CD4-positive, alpha-beta memory T cell (primary cell): ENCODE results near the gene FAF1. TPM values are rescaled to one million over a fixed set of nuclear protein-coding genes. Genes with fewer than 3 reads are reported as not detected.

Source experiments
- CTCF ChIA-PET: fragments of 350-600 bp; sonication (Branson Sonifier 250); formaldehyde crosslinking; loops from one replicate; lab custom pipeline; 2021; ENCODE audit warnings: inconsistent platforms; ENCODE audit not compliant: partially characterized antibody; lab: Charles Lee
- POLR2A ChIA-PET: fragments of 350-600 bp; sonication (Branson Sonifier 250); formaldehyde crosslinking; loops from one replicate; lab custom pipeline; 2021; ENCODE audit not compliant: partially characterized antibody; lab: Charles Lee
- DNase-seq, 5 donors: peaks; one replicate each; pipeline versions ENCODE4 v3.0.0 to v3.0.0-alpha.2; 2020 to 2022; ENCODE audit warnings: mixed read lengths in 1 of 5
- H3K27ac ChIP-seq: one replicate; pipeline ENCODE4 v1.7.0; 2013; ENCODE audit warnings: low read depth, low read length
- H3K27me3 ChIP-seq: 2 replicates; pipeline ENCODE4 v1.7.0; 2013; ENCODE audit warnings: mild to moderate bottlenecking, low read length, moderate library complexity; ENCODE audit not compliant: insufficient read depth
- H3K36me3 ChIP-seq: 2 replicates; pipeline ENCODE4 v1.7.0; 2013; ENCODE audit warnings: mild to moderate bottlenecking, low read length, moderate library complexity; ENCODE audit not compliant: insufficient read depth
- H3K4me1 ChIP-seq: 2 replicates; pipeline ENCODE4 v1.7.0; 2013; ENCODE audit warnings: mild to moderate bottlenecking, low read length, moderate library complexity; ENCODE audit not compliant: insufficient read depth
- H3K4me3 ChIP-seq, 2 donors: one replicate each; pipeline ENCODE4 v1.7.0; 2013; ENCODE audit warnings: low read length in 2 of 2, mild to moderate bottlenecking in 1 of 2
- H3K9me3 ChIP-seq, 2 donors: one replicate each; pipeline ENCODE4 v1.7.0; 2013; ENCODE audit warnings: low read length in 2 of 2, control low read depth in 1 of 2; ENCODE audit not compliant: control insufficient read depth in 1 of 2
- H3K27ac Mint-ChIP-seq, 7 donors: one replicate each; pipeline ENCODE4 v1.8.0; 2020 to 2021; ENCODE audit warnings: mixed read lengths in 7 of 7, mild to moderate bottlenecking in 6 of 7, inconsistent platforms in 3 of 7, moderate library complexity in 3 of 7
- H3K27me3 Mint-ChIP-seq, 2 donors: one replicate each; pipeline ENCODE4 v1.8.0; 2020 to 2021; ENCODE audit warnings: mixed read lengths in 2 of 2
- H3K36me3 Mint-ChIP-seq, 2 donors: one replicate each; pipeline ENCODE4 v1.8.0; 2020 to 2021; ENCODE audit warnings: mixed read lengths in 2 of 2, inconsistent platforms in 1 of 2, mild to moderate bottlenecking in 1 of 2
- H3K4me1 Mint-ChIP-seq, 4 donors: one replicate each; pipeline ENCODE4 v1.8.0; 2020 to 2021; ENCODE audit warnings: mixed read lengths in 4 of 4, mild to moderate bottlenecking in 1 of 4
- H3K4me3 Mint-ChIP-seq, 8 donors: one replicate each; pipeline ENCODE4 v1.8.0; 2020 to 2021; ENCODE audit warnings: mixed read lengths in 8 of 8, mild to moderate bottlenecking in 7 of 8, moderate library complexity in 6 of 8, inconsistent platforms in 3 of 8
- H3K9me3 Mint-ChIP-seq, 8 donors: one replicate each; pipeline ENCODE4 v1.8.0; 2020 to 2021; ENCODE audit warnings: mixed read lengths in 8 of 8, mild to moderate bottlenecking in 5 of 8, inconsistent platforms in 3 of 8, moderate library complexity in 1 of 8
- intact Hi-C: fragments of 100-400 bp; cut with micrococcal nuclease; formaldehyde crosslinking; loops from one replicate; pipeline ENCODE4 v1.15.1; 2023
- polyA plus RNA-seq, 2 donors: library from polyadenylated mRNA; unstranded; fragments of 300-500 nt; fragmentation: Illumina TruSeq; gene quantifications; one replicate each; pipeline ENCODE4 v1.2.3, GENCODE V29; 2021
- total RNA-seq, 2 experiments: library from RNA; stranded (reverse); gene quantifications; one replicate each; pipeline ENCODE4 v1.2.3, GENCODE V29; 2021

Gene FAF1
- total and polyA plus RNA-seq, 4 experiments from 2014 or later, result 36.0 to 60.2 (median 53.9) TPM

- POLR2A ChIA-PET, result no interaction called here
- Mint-ChIP-seq H3K27ac (no peak overlapping the region), H3K4me3 (no peak overlapping the region), H3K4me1 (no peaks in the 10 kb centered on the region), H3K9me3 (peaks cover 0 to 3% (median 0%) of the 10 kb centered on the region in 8 donors), H3K36me3 (no peaks in the 10 kb centered on the region), H3K27me3 (peaks cover 0 to 5% of the 10 kb centered on the region in 2 donors)
- CTCF ChIA-PET, result interaction anchor here (1.5 kb wide), 1 partner anchor 195 kb away, joined by 3 read pairs; no protein-coding TSS in a partner anchor
- intact Hi-C loops, result no loop called here
- no peak for DNase-seq
- Histone ChIP-seq H3K9me3 (no peaks in the 10 kb centered on the region), H3K4me1 (no peaks in the 10 kb centered on the region), H3K36me3 (no peaks in the 10 kb centered on the region), H3K27ac (no peak overlapping the region), H3K4me3 (no peak overlapping the region), H3K27me3 (no peaks in the 10 kb centered on the region)
Measured at GRCh38 chr1:50996083-50996482, 36.0 kb upstream of the FAF1 start.

GRCh38 chr1:50995651-50996050 is 35.6 kb upstream of the FAF1 start:
- H3K4me3 Mint-ChIP-seq, result no peak overlapping the region
- ChIA-PET POLR2A (no interaction called here), CTCF (interaction anchor here (1.5 kb wide), 1 partner anchor 195 kb away, joined by 3 read pairs; no protein-coding TSS in a partner anchor)
- Histone ChIP-seq H3K36me3 (no peaks in the 10 kb centered on the region), H3K9me3 (no peaks in the 10 kb centered on the region), H3K4me3 (no peak overlapping the region), H3K27me3 (no peaks in the 10 kb centered on the region), H3K4me1 (no peaks in the 10 kb centered on the region), H3K27ac (no peak overlapping the region)
- H3K27me3 Mint-ChIP-seq, result peaks cover 0 to 5% of the 10 kb centered on the region in 2 donors
- DNase-seq, result no peak
- H3K9me3 Mint-ChIP-seq, result peaks cover 0 to 3% (median 0%) of the 10 kb centered on the region in 8 donors
- no peaks in the 10 kb centered on the region for H3K36me3 Mint-ChIP-seq
- H3K4me1 Mint-ChIP-seq, result no peaks in the 10 kb centered on the region
- intact Hi-C loops, result no loop called here
- no peak overlapping the region for H3K27ac Mint-ChIP-seq

DNA sequence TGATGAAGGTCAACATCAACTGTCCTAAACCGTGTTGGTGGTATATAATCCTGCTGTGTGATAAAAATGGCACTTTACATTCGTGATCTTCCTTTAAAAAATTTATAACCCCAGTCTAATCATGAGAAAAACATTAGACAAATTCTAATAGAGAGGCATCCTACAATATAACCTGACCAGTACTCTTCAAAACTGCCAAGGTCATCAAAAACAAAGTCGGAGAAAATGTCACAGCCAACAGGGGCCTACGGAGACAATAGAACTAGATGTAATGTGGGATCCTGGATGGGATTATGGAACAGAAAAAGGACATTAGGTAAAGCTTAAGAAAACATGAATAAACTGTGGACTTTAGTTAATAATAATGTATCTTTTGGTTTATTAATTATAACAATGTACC is 34.9 kb upstream of the FAF1 start:
- Histone ChIP-seq H3K36me3 (no peaks in the 10 kb centered on the region), H3K9me3 (no peaks in the 10 kb centered on the region), H3K4me3 (no peak overlapping the region), H3K27ac (no peak overlapping the region), H3K4me1 (no peaks in the 10 kb centered on the region), H3K27me3 (no peaks in the 10 kb centered on the region)
- peaks cover 0 to 3% (median 0%) of the 10 kb centered on the region in 8 donors for H3K9me3 Mint-ChIP-seq
- no peak overlapping the region for H3K4me3 Mint-ChIP-seq
- ChIA-PET POLR2A (no interaction called here), CTCF (interaction anchor here (1.5 kb wide), 1 partner anchor 196 kb away, joined by 3 read pairs; no protein-coding TSS in a partner anchor)
- H3K4me1 Mint-ChIP-seq, result no peaks in the 10 kb centered on the region
- intact Hi-C loops, result no loop called here
- peaks cover 0 to 5% of the 10 kb centered on the region in 2 donors for H3K27me3 Mint-ChIP-seq
- no peak overlapping the region for H3K27ac Mint-ChIP-seq
- H3K36me3 Mint-ChIP-seq, result no peaks in the 10 kb centered on the region
- no peak for DNase-seq

DNA sequence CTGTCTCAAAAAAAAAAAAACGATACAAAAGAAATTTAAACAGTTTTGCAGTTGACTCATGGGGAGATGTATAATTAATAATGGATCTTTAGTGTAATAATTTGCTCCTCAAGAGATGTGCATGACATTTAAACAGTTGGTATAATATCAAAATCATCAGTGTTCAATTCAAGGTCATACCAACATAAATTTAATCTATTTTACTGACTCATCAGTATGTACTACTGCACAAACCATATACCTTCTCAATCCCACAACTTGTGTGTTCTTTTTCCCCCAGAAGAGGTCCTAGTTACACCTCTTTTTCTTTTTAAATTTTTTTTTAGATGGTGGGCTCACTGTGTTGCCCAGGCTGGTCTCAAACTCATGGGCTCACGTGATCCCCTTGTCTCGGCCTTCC is 33.6 kb upstream of the FAF1 start:
- H3K4me3 Mint-ChIP-seq, result no peak overlapping the region
- no peak overlapping the region for H3K27ac Mint-ChIP-seq
- intact Hi-C loops, result no loop called here
- Histone ChIP-seq H3K4me1 (no peaks in the 10 kb centered on the region), H3K36me3 (no peaks in the 10 kb centered on the region), H3K27me3 (no peaks in the 10 kb centered on the region), H3K9me3 (no peaks in the 10 kb centered on the region), H3K27ac (no peak overlapping the region), H3K4me3 (no peak overlapping the region)
- no peaks in the 10 kb centered on the region for H3K4me1 Mint-ChIP-seq
- CTCF ChIA-PET, result no interaction called here
- H3K27me3 Mint-ChIP-seq, result peaks cover 0 to 5% of the 10 kb centered on the region in 2 donors
- H3K9me3 Mint-ChIP-seq, result no peaks in the 10 kb centered on the region
- POLR2A ChIA-PET, result no interaction called here
- H3K36me3 Mint-ChIP-seq, result no peaks in the 10 kb centered on the region
- DNase-seq, result no peak

- Mint-ChIP-seq H3K27ac (no peak overlapping the region), H3K4me3 (no peak overlapping the region), H3K9me3 (no peaks in the 10 kb centered on the region), H3K4me1 (no peaks in the 10 kb centered on the region), H3K27me3 (peaks cover 0 to 4% of the 10 kb centered on the region in 2 donors), H3K36me3 (no peaks in the 10 kb centered on the region)
- ChIA-PET CTCF (no interaction called here), POLR2A (no interaction called here)
- Histone ChIP-seq H3K27ac (no peak overlapping the region), H3K36me3 (no peaks in the 10 kb centered on the region), H3K4me3 (no peak overlapping the region), H3K27me3 (no peaks in the 10 kb centered on the region), H3K4me1 (no peaks in the 10 kb centered on the region), H3K9me3 (no peaks in the 10 kb centered on the region)
- no peak for DNase-seq
- intact Hi-C loops, result no loop called here
Measured at GRCh38 chr1:50992532-50993318, 32.7 kb upstream of the FAF1 start.

GRCh38 chr1:50989694-50990093 is 29.6 kb upstream of the FAF1 start:
- Mint-ChIP-seq H3K4me3 (no peak overlapping the region), H3K27me3 (peaks cover 0 to 4% of the 10 kb centered on the region in 2 donors), H3K36me3 (no peaks in the 10 kb centered on the region), H3K4me1 (peaks cover 0 to 6% (median 2%) of the 10 kb centered on the region in 4 donors), H3K9me3 (no peaks in the 10 kb centered on the region), H3K27ac (no peak overlapping the region)
- POLR2A ChIA-PET, result no interaction called here
- no peaks in the 10 kb centered on the region for H3K36me3 ChIP-seq
- H3K27me3 ChIP-seq, result no peaks in the 10 kb centered on the region
- no peaks in the 10 kb centered on the region for H3K9me3 ChIP-seq
- H3K4me1 ChIP-seq, result no peaks in the 10 kb centered on the region
- intact Hi-C loops, result no loop called here
- DNase-seq, result no peak
- H3K4me3 ChIP-seq, result no peak overlapping the region
- CTCF ChIA-PET, result no interaction called here
- no peak overlapping the region for H3K27ac ChIP-seq

DNA sequence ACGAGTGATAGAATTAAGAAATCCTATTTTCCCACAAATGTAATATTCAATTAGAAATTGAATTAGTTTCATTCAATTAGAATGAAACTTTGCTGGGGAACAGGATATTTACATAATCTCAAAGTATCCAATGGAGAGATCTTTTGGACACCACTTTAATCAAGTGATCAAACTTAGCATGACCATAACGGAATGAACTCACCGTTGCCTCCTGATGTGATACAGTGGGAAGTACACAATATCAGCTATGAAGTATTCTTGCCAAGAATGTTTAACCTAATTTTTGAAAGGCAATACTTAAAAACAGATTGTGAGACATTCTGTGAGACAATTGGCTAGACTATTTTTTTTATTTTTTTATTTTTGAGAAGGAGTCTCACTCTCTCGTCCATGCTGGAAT is 26.6 kb upstream of the FAF1 start:
- Histone ChIP-seq H3K36me3 (no peaks in the 10 kb centered on the region), H3K27me3 (no peaks in the 10 kb centered on the region), H3K27ac (no peak overlapping the region), H3K4me1 (no peaks in the 10 kb centered on the region), H3K9me3 (no peaks in the 10 kb centered on the region), H3K4me3 (no peak overlapping the region)
- DNase-seq, result no peak
- H3K9me3 Mint-ChIP-seq, result no peaks in the 10 kb centered on the region
- intact Hi-C loops, result no loop called here
- H3K27ac Mint-ChIP-seq, result no peak overlapping the region
- H3K27me3 Mint-ChIP-seq, result peaks cover 0 to 1% of the 10 kb centered on the region in 2 donors
- ChIA-PET POLR2A (interaction anchor here (1.9 kb wide), 1 partner anchor 18 kb away, joined by 6 read pairs; no protein-coding TSS in a partner anchor), CTCF (interaction anchor here (1.4 kb wide), 1 partner anchor 36 kb away, joined by 4 read pairs; no protein-coding TSS in a partner anchor)
- H3K4me1 Mint-ChIP-seq, result peaks cover 0 to 10% (median 4%) of the 10 kb centered on the region in 4 donors
- H3K4me3 Mint-ChIP-seq, result no peak overlapping the region
- no peaks in the 10 kb centered on the region for H3K36me3 Mint-ChIP-seq
